ENCODE results near the gene PASD1.

DNA sequence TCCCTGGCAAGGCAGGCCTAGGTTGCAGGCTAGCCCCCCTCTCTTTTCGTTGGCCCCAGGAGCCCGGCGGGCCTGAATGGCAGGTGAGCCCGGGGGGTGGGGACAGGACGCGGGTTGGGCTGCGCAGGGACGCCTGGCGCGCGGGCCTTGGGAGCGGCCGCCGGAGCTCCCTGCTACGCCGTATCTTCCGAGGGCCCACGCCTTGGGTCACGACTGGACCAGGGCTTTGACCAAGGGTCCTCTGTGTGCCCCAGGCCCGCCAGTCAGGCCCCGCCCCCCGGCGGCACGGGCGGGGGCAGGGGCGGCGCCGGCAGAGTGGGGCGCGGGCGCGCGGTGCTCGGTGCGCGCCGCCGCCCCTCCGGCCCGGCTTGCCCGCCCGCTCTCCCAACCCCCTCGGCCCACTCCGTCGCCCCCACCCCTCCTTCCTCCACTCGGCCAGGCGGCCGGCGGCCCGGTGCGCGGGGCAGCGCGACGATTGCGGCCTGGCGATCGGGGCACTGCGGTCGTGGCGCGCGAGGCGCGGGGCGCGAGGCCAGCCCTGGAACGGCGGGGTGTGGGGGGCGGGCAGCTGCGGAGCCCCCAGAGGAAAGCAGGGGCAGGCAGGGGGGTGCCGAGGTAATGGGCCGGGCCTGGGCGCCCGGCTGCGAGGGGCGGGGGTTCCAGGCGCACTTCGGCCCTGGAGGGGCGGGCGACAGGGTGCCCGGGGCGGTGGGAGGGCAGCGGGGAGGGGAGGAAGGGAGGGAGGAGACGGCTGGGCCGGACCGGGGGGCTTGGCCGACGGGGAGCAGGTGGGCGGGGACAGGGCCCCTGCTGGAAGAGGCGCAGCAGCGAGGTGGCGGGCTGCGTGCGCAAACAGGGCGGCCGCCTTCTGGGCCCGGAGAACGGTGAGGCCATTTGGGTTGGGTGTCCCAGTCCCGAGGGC is 131.4 kb downstream of the PASD1 start, which contains the start of gene PRRG3:
- TF ChIP-seq POLR2A (IDR thresholded peaks at IDR 0.05) = no peak
- TF ChIP-seq, protein P1, sequence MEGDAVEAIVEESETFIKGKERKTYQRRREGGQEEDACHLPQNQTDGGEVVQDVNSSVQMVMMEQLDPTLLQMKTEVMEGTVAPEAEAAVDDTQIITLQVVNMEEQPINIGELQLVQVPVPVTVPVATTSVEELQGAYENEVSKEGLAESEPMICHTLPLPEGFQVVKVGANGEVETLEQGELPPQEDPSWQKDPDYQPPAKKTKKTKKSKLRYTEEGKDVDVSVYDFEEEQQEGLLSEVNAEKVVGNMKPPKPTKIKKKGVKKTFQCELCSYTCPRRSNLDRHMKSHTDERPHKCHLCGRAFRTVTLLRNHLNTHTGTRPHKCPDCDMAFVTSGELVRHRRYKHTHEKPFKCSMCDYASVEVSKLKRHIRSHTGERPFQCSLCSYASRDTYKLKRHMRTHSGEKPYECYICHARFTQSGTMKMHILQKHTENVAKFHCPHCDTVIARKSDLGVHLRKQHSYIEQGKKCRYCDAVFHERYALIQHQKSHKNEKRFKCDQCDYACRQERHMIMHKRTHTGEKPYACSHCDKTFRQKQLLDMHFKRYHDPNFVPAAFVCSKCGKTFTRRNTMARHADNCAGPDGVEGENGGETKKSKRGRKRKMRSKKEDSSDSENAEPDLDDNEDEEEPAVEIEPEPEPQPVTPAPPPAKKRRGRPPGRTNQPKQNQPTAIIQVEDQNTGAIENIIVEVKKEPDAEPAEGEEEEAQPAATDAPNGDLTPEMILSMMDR (IDR thresholded peaks at IDR 0.05) = no peak
